Mesodermal cell (in vitro differentiated cells): ENCODE measurements around the gene METRN.
A peak's percentile ranks its signal among the peaks of the same experiment; 100 is the strongest.

Experiments used
- H3K27ac ChIP-seq: 2 replicates; pipeline ENCODE4 v1.7.0; 2013; ENCODE audit warnings: mild to moderate bottlenecking, low read depth, low read length, moderate library complexity; ENCODE audit not compliant: severe bottlenecking
- H3K36me3 ChIP-seq: 2 replicates; pipeline ENCODE4 v1.7.1; 2013; ENCODE audit warnings: mild to moderate bottlenecking, low read length, moderate library complexity; ENCODE audit not compliant: control insufficient read depth, insufficient read depth
- H3K4me1 ChIP-seq: one replicate; pipeline ENCODE4 v1.7.1; 2013; ENCODE audit warnings: mild to moderate bottlenecking, low read length; ENCODE audit not compliant: insufficient read depth, control insufficient read depth, poor library complexity, severe bottlenecking
- H3K4me3 ChIP-seq: 2 replicates; pipeline ENCODE4 v1.7.0; 2013; ENCODE audit warnings: low read length, control low read depth, mild to moderate bottlenecking; ENCODE audit not compliant: insufficient read depth, poor library complexity, severe bottlenecking; ENCODE audit errors: extremely low read depth
- H3K9me3 ChIP-seq: 2 replicates; pipeline ENCODE4 v1.7.1; 2013; ENCODE audit warnings: mild to moderate bottlenecking, low read length, moderate library complexity; ENCODE audit not compliant: control insufficient read depth
- WGBS, 2 experiments: methylation state at CpG; one replicate each; pipeline ENCODE4 v1.1.5; 2013; ENCODE audit warnings: missing lambda C conversion rate in 2 of 2; ENCODE audit not compliant: insufficient coverage in 2 of 2; 5-methylcytosine and 5-hydroxymethylcytosine counted together

The METRN gene

GRCh38 chr16:715477-716199, 720 bp downstream of the METRN start:
- H3K36me3 ChIP-seq: peaks cover 4% of the 10 kb centered on the region
- peak overlapping the region; percentile 53 for H3K27ac ChIP-seq
- peaks cover 17% of the 10 kb centered on the region for H3K4me1 ChIP-seq
- peak overlapping the region; percentile 58 for H3K4me3 ChIP-seq
- H3K9me3 ChIP-seq: no peaks in the 10 kb centered on the region
- 5% methylated on average over 51 to 69 of the region's 74 CpGs for WGBS, 2 experiments

DNA sequence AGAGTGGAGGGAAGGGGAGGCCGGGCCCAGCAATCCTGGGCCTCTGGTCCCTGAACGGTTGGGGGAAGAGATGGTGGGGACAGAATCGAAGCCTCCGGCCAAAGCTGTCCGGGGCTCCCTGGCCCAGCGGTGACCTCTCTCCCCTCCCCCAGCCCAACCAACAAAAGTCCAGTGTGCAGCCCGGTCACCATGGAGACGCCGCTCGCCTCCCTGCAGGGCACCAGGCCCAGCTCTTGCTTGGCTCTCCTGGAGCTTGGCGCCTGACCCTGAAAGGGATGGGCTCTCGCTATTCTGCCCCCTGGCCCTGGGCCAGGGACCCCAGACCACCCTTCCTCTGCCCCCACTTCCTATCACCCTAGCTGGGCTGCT, 1.3 kb downstream of the METRN start:
- Histone ChIP-seq H3K4me1 (peaks cover 16% of the 10 kb centered on the region), H3K36me3 (peaks cover 4% of the 10 kb centered on the region), H3K27ac (peak overlapping the region; percentile 53), H3K4me3 (peak overlapping the region; percentile 58), H3K9me3 (no peaks in the 10 kb centered on the region)
- 18 to 31% methylated on average over 4 to 11 of the region's 12 CpGs for WGBS, 2 experiments

DNA sequence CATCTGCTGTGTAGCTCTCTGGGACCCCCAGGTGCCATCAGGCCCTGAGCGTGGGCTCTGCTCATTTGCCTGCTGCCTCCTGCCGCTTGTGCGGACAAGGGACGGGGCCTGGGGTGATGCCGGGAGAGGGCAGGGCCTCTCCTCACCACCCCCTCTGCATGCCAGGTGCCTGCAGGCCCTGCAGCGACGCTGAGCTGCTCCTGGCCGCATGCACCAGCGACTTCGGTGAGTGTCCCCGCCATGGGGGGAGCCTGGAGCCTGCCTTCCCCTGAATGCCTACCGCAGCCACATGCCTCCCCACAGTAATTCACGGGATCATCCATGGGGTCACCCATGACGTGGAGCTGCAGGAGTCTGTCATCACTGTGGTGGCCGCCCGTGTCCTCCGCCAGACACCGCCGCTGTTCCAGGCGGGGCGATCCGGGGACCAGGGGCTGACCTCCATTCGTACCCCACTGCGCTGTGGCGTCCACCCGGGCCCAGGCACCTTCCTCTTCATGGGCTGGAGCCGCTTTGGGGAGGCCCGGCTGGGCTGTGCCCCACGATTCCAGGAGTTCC, 1.9 kb downstream of the METRN start:
- H3K9me3 ChIP-seq: no peaks in the 10 kb centered on the region
- peaks cover 4% of the 10 kb centered on the region for H3K36me3 ChIP-seq
- H3K4me1 ChIP-seq: peaks cover 16% of the 10 kb centered on the region
- H3K27ac ChIP-seq: no peak overlapping the region
- H3K4me3 ChIP-seq: no peak overlapping the region
- 92% methylated on average over 17 to 29 of the region's 29 CpGs for whole genome bisulfite sequencing, 2 experiments

DNA sequence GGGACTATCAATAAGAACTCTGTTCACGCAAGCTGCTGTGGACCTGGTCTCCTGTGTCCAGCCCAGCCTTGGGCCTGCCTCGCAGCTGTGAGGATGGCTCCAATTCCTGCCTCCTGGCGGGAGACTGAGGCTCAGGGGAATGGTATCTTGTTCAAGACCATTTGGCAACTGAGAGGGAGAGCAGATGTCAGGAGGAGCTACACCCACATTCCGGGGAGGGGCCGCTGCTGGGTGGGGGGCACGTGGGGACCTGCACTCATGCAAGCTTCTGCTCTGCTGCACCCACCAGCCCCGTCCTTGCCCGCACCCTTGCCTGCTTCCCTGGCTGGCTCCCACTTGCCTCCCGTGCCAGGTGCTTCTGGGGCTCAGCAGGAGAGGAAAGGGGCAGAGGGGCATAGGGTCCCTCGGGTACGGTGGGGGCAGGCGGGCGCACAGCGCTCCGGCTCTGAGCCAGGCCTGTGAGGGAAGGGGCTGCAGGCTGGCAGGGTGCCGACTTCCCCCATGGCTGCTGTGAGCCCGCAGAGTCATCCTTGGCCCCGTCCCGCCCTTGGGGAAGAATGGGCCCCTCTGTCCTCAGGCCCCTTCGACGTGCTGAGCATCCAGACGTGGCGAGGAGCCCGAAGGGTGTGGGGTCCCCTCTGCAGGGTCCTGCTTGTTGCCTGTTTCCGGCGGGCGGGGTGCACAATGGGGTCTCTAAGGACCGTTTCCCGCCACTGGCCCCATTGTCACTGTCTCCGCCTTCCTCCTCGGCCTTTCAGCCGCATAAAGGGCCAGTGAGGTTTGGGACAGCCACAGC, 2.7 kb downstream of the METRN start:
- Histone ChIP-seq H3K4me3 (no peak overlapping the region), H3K4me1 (peaks cover 16% of the 10 kb centered on the region), H3K36me3 (peaks cover 5% of the 10 kb centered on the region), H3K27ac (no peak overlapping the region), H3K9me3 (no peaks in the 10 kb centered on the region)
- 78 to 83% methylated on average over 26 to 28 of the region's 32 CpGs for WGBS, 2 experiments

GRCh38 chr16:718389-718788, 3.5 kb downstream of the METRN start:
- H3K4me1 ChIP-seq: peaks cover 16% of the 10 kb centered on the region
- no peak overlapping the region for H3K27ac ChIP-seq
- 86 to 92% methylated on average over 6 to 9 of the region's 9 CpGs for WGBS, 2 experiments
- H3K9me3 ChIP-seq: no peaks in the 10 kb centered on the region
- no peak overlapping the region for H3K4me3 ChIP-seq
- H3K36me3 ChIP-seq: peaks cover 7% of the 10 kb centered on the region

DNA sequence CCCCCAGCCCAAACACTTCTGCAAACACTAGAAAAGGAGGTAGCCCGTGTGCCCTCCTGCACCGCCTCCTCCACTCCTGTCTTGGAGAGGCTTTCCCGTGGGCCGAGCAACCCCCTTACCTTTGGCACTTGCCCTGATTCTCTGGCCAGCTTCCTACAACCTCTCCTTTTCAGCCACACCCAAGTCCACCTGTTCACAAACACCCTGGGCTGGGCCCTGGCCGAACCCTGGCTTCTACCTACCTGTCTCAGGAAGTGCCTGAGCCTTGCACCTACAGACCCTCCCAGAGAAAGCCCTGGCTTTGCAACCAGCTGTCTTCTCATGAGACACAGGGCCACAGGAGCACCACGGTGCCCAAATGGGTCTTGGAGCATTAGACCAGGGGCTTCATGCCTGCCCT, 4.0 kb downstream of the METRN start:
- Histone ChIP-seq H3K36me3 (peaks cover 7% of the 10 kb centered on the region), H3K9me3 (no peaks in the 10 kb centered on the region), H3K4me1 (peaks cover 16% of the 10 kb centered on the region), H3K27ac (no peak overlapping the region), H3K4me3 (no peak overlapping the region)
- WGBS, 2 experiments: 91% methylated on average over 3 to 5 of the region's 6 CpGs

GRCh38 chr16:719815-720446, 5.0 kb downstream of the METRN start:
- Histone ChIP-seq H3K9me3 (no peaks in the 10 kb centered on the region), H3K27ac (peak overlapping the region; percentile 87), H3K4me3 (peak overlapping the region; percentile 67), H3K36me3 (peaks cover 7% of the 10 kb centered on the region), H3K4me1 (peaks cover 16% of the 10 kb centered on the region)
- whole genome bisulfite sequencing, 2 experiments: 22 to 32% methylated on average over 6 to 12 of the region's 16 CpGs

DNA sequence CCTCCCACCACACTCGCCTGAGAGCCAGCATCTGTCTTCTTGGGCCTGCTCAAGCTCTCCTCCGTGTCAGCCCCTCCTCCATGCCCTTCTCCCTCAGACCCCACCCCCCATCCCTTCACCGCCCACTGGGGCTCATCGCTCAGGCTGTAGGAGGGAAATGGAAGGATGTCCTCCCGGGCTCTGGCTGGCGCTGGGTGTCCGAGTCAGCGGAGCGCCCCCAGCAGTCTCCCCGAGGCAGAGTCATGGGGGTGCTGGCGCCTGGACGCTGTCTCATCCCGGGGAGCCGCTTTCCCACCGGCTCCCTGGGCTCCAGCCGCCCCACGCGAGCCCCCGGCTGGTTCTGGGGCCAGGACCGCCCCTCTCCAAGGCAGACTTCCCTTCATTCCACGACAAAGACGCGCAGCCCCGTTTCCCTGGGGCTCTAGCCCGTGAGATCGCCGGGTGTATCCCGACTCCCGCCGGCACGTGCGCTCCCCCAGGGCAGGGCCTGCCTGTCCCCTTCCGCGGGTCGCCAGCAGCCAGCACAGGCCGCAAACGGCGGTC, 5.6 kb downstream of the METRN start:
- peak overlapping the region; percentile 67 for H3K4me3 ChIP-seq
- peak overlapping the region; percentile 87 for H3K27ac ChIP-seq
- H3K4me1 ChIP-seq: peaks cover 16% of the 10 kb centered on the region
- WGBS, 2 experiments: 0% methylated on average over 34 to 37 of the region's 38 CpGs
- H3K36me3 ChIP-seq: peaks cover 7% of the 10 kb centered on the region
- no peaks in the 10 kb centered on the region for H3K9me3 ChIP-seq

GRCh38 chr16:720990-721764, 6.3 kb downstream of the METRN start, which contains the start of gene ANTKMT:
TSS of gene ANTKMT (plus strand) at chr16:721146. CDS start at chr16:721275, 129 bp downstream.
- Histone ChIP-seq H3K27ac (peak within 1 kb of the TSS; percentile 87), H3K4me3 (peak within 1 kb of the TSS; percentile 67), H3K36me3 (peaks cover 7% of the 10 kb centered on the region), H3K4me1 (peaks cover 14% of the 10 kb centered on the region), H3K9me3 (no peaks in the 10 kb centered on the region)
- 11% methylated on average over 90 to 97 of the region's 106 CpGs for WGBS, 2 experiments
